ENCODE results near the gene B3GLCT. TPM values are rescaled to one million over a fixed set of nuclear protein-coding genes. Genes with fewer than 3 reads are reported as not detected.

B3GLCT gene
- polyA plus RNA-seq, 1 donor from 2014 or later: 6.0 TPM

DNA sequence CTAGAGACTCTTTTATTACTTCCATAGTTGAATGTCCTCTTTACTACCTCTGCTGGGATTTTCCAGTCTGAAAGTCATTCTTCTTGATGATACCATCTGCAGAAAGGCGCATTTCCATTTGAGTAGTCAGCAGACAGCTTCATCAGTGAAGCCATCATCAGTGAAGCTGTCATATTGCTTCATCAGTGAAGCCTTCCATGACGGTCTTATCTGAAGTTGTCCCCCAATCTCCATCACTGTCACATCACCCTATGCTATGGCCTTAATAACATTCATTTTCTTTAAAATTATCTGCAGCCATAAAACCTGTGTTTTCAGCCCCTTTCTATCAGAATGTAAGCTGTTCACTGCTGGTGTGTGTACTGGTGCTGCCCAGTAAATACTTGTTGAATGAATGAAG, 151.6 kb downstream of the B3GLCT start:
- Mint-ChIP-seq H3K27me3 (peaks cover 2% of the 10 kb centered on the region), H3K36me3 (no peaks in the 10 kb centered on the region), H3K9me3 (peaks cover 12 to 17% (median 15%) of the 10 kb centered on the region in 3 donors), H3K27ac (no peak overlapping the region), H3K4me3 (no peak overlapping the region), H3K4me1 (peaks cover 0 to 6% (median 0%) of the 10 kb centered on the region in 3 donors)

DNA sequence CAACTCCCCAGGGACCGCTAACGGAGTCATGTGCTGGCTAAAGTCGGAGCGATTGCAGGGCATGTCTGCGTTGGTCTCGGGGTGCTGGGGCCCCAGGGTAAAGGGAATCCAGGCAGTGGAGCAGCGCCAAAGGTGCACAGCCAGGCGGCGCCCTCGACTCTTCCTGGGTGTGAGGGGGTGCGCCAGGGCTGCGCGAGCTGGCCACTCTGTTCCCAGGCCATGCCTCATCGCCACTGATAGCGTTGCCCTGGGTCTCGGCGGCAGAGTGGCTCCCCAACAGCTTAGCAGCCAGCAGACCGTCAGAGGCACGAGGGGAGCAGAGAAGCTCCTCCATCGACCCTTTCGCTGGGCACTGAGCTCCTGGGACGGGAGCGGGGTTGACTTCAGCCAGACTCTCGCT, 152.7 kb downstream of the B3GLCT start:
- Mint-ChIP-seq H3K4me1 (peaks cover 0 to 6% (median 0%) of the 10 kb centered on the region in 3 donors), H3K36me3 (no peaks in the 10 kb centered on the region), H3K27me3 (peaks cover 2% of the 10 kb centered on the region)

DNA sequence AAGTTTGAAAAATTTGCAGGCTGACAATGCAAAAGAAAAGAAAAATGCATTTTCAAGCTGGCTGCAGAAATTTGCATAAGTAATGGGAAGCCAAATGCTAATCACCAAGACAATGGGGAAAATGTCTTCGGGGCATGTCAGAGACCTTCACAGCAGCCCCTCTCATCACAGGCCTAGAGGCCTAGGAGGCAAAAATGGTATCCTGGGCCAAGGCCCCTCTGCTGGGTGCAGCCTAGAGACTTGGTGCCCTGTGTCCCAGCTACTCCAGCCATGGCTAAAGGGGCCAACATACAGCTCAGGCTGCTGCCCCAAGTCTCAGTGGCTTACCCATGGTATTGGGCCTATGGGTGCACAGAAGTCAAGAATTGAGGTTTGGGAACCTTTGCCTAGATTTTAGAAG, 155.2 kb downstream of the B3GLCT start:
- Mint-ChIP-seq H3K27ac (no peak overlapping the region), H3K4me1 (peaks cover 0 to 6% (median 0%) of the 10 kb centered on the region in 3 donors), H3K9me3 (peaks cover 11 to 21% (median 14%) of the 10 kb centered on the region in 3 donors)

More for the DNA sequence above, 152.7 kb downstream of the B3GLCT start:
- Mint-ChIP-seq H3K9me3 (peaks cover 11 to 21% (median 15%) of the 10 kb centered on the region in 3 donors), H3K27ac (no peak overlapping the region), H3K4me3 (peak overlapping the region in 1 of 4 donors; percentile 68)

DNA sequence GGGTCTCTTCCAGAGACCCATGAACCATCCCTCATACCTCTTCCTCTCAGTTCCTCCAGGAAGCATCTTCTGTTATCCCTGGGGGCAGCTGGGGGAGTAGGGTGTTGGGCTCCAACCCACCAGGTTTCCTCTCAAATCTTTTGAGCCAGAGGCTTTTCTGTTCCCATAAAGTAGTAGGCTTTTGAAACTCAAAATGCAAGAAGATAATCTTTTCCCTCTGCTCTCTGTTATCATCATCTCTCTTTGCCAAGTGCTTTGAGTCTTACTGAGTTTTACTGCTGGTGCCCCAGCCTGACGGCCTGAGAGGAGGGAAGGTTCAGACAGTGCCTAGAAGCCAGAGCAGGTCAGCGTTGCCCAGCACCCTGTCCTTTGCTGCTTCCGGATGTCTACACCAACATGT, 157.2 kb downstream of the B3GLCT start:
- Mint-ChIP-seq H3K27ac (peak overlapping the region in 1 of 3 donors; percentile 21), H3K36me3 (no peaks in the 10 kb centered on the region), H3K27me3 (peaks cover 2% of the 10 kb centered on the region), H3K9me3 (peaks cover 11 to 21% (median 14%) of the 10 kb centered on the region in 3 donors), H3K4me3 (no peak overlapping the region), H3K4me1 (peaks cover 0 to 4% (median 0%) of the 10 kb centered on the region in 3 donors)

More for the DNA sequence above, 155.2 kb downstream of the B3GLCT start:
- Mint-ChIP-seq H3K36me3 (no peaks in the 10 kb centered on the region), H3K4me3 (no peak overlapping the region), H3K27me3 (peaks cover 2% of the 10 kb centered on the region)

DNA sequence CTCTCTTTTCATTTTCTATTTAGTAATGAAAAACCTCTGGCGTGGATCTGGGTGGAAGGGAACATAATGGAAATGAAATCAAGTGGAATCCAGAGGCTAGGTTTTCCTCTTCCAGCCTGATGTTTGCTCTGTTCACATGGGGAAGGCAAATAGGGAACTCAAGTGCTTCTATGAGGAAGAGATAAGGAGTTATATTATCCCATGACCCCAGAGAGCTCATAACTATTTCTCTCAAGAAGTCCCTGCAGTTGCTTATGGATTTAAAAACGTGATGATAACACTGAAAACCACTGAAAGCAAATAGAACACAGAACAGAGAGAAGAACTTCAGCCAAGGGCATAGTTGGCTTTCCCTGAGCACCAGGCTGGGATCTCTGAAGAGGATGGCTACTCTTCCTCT, 157.8 kb downstream of the B3GLCT start:
- H3K27ac Mint-ChIP-seq: no peak overlapping the region
- H3K27me3 Mint-ChIP-seq: peaks cover 2% of the 10 kb centered on the region
- H3K4me3 Mint-ChIP-seq: no peak overlapping the region
- H3K36me3 Mint-ChIP-seq: peaks cover under 1% of the 10 kb centered on the region
- H3K4me1 Mint-ChIP-seq: peaks cover 0 to 4% (median 0%) of the 10 kb centered on the region in 3 donors
- peaks cover 11 to 21% (median 14%) of the 10 kb centered on the region in 3 donors for H3K9me3 Mint-ChIP-seq

DNA sequence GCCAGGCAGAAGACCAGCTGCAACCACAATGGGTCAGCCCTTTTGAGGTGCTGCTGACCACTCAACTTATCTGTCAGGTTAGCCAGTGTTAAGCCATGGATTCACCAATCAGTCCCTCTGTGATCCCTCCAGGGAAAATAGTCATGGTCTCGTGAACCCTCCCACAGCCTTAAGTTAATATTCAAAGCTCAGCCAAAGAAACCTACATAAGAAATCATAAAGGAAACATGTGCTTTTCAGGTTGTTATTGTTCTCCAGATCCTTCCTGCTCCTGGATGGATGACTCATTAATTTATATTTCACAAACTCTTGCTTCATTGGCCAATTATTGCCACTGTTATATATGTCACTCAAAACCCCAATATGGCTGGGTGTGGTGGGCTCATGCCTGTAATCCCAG, 161.9 kb downstream of the B3GLCT start:
- Mint-ChIP-seq H3K4me1 (peaks cover 0 to 3% (median 0%) of the 10 kb centered on the region in 3 donors), H3K9me3 (peaks cover 2 to 10% (median 6%) of the 10 kb centered on the region in 3 donors), H3K27ac (no peak overlapping the region), H3K4me3 (no peak overlapping the region), H3K27me3 (no peaks in the 10 kb centered on the region), H3K36me3 (peaks cover 4% of the 10 kb centered on the region)

DNA sequence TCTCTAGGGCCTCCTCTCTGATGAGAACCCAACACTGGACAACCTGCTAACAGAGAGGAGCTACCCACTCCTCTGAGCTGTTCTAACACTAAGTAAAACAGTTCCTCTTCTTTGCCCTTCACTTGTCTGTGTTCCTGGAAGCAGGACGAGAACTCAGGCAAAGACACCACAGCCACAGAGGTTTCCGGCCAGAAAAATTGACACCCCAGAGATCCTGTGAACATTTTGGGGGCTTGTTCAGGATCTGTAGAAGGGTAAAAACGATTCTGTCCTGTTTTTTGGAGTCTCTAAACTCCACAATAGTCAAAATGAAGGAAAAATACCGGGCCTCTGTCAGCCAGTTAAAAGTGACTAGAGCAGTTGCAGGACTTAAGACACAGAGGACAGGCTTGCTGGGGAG, 165.9 kb downstream of the B3GLCT start:
- H3K27me3 Mint-ChIP-seq: no peaks in the 10 kb centered on the region
- H3K36me3 Mint-ChIP-seq: peaks cover 4% of the 10 kb centered on the region
- no peak overlapping the region for H3K4me3 Mint-ChIP-seq
- peaks cover 0 to 1% (median 0%) of the 10 kb centered on the region in 3 donors for H3K4me1 Mint-ChIP-seq
- no peak overlapping the region for H3K27ac Mint-ChIP-seq
- H3K9me3 Mint-ChIP-seq: peaks cover 4 to 12% (median 10%) of the 10 kb centered on the region in 3 donors

DNA sequence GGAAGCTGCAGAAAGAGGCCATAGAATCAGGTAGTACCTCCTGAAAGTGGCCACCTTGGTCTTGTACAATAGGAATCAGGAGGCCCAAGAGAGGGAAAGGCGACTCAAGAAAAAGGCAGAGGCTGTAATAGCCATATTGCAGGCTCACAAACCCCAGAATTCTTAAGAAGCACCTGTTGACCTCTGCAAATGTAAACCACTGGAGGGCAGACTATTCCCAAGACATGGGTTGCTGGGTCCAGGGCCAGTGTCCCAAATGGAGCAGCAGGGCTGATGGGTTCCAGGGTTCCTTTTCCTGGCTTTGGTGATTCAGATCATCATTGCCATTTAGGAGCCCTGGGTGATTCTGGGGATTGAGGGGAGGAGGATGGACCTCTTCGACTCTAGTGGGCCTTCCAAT, 167.6 kb downstream of the B3GLCT start:
- peaks cover 0 to 1% (median 0%) of the 10 kb centered on the region in 3 donors for H3K4me1 Mint-ChIP-seq
- peaks cover 4 to 12% (median 10%) of the 10 kb centered on the region in 3 donors for H3K9me3 Mint-ChIP-seq
- no peak overlapping the region for H3K4me3 Mint-ChIP-seq
- peaks cover 4% of the 10 kb centered on the region for H3K36me3 Mint-ChIP-seq
- H3K27ac Mint-ChIP-seq: no peak overlapping the region
- H3K27me3 Mint-ChIP-seq: no peaks in the 10 kb centered on the region

DNA sequence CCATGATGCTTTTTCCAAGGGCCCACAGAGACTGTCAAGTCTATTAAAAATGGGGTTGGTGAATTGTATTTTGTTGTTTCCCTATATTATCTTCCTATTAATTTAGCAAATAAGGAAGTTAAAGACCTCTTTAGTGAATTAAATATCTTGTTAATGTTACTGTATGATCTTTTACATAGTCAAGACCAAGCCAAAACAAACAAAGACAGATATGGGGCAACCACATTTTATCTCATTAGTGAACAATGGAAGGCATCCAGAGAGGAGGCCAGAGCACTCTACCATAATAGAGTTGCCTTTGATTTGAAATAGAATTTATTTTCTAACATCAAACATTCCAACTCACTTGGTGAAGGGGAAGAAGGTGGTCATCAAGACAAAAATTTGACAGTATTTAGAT, 169.4 kb downstream of the B3GLCT start:
- no peak overlapping the region for H3K27ac Mint-ChIP-seq
- no peaks in the 10 kb centered on the region for H3K4me1 Mint-ChIP-seq
- no peaks in the 10 kb centered on the region for H3K36me3 Mint-ChIP-seq
- no peaks in the 10 kb centered on the region for H3K27me3 Mint-ChIP-seq
- peaks cover 4 to 12% (median 10%) of the 10 kb centered on the region in 3 donors for H3K9me3 Mint-ChIP-seq
- H3K4me3 Mint-ChIP-seq: no peak overlapping the region

DNA sequence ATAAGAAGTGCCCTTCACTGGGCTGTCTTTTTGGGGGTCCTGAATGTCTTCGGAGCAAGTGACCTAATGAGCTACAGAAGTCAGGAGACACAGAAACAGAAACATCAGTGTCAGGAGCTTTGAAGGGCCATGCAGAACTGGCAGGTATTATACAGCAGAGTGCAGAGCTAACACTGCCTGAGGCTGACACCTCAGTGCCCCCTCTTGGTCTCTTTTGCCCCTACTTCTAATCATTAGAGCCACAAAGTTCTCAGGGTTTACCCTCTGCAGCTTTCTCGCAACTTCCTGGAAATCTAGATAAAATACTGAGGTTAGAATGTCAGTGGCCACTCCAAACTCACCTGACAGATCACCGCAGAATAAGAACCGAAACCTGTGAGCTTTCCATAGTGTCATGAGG, 172.7 kb downstream of the B3GLCT start:
- no peaks in the 10 kb centered on the region for H3K9me3 Mint-ChIP-seq
- peaks cover 0 to under 1% (median 0%) of the 10 kb centered on the region in 3 donors for H3K4me1 Mint-ChIP-seq
- H3K4me3 Mint-ChIP-seq: no peak overlapping the region
- H3K27me3 Mint-ChIP-seq: no peaks in the 10 kb centered on the region
- no peaks in the 10 kb centered on the region for H3K36me3 Mint-ChIP-seq
- H3K27ac Mint-ChIP-seq: no peak overlapping the region

DNA sequence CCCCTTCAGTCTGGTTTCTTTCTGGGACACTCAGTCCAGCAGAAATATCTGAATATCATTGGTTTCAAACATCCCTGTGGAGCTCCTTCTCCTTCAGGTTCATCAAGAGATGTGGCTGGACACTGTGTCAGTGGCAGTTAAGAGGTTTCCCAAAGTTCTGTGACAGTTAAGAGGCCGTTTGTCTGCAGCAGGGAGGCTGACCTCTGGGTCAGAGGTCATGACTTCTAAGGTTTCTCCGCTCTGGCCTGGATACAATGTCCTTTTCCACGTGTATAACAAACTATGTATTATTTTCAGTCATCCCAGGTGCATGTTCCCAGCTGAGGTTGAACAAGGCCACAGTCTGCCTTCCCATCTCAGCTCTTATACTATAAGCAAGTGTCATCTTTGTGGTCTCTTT, 174.9 kb downstream of the B3GLCT start:
- no peaks in the 10 kb centered on the region for H3K36me3 Mint-ChIP-seq
- no peak overlapping the region for H3K27ac Mint-ChIP-seq
- no peaks in the 10 kb centered on the region for H3K27me3 Mint-ChIP-seq
- H3K4me1 Mint-ChIP-seq: peaks cover 7 to 15% (median 11%) of the 10 kb centered on the region in 3 donors
- no peak overlapping the region for H3K4me3 Mint-ChIP-seq
- no peaks in the 10 kb centered on the region for H3K9me3 Mint-ChIP-seq

DNA sequence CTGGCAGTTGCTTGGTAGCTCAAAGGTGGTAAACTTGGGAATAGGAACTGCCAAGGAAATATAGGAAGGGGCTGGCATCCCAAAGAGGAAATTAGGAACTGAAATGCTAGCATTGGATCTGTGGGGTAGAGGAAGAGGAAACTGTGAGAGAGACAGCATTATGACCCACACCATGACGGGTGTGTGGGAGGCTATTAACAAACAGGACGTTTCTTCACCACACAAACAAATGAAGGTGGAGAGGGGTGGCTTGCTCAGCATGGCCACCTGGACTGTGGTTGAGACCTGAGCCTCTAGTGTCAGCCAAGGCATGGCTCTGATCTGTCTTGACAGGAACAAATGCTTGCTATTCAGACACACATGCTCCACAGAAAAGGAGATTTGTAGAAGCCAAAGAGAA, 178.2 kb downstream of the B3GLCT start:
- peaks cover 12 to 20% (median 15%) of the 10 kb centered on the region in 3 donors for H3K4me1 Mint-ChIP-seq
- H3K4me3 Mint-ChIP-seq: peak overlapping the region in 2 of 4 donors; percentile 25 to 53
- H3K27ac Mint-ChIP-seq: peak overlapping the region in 1 of 3 donors; percentile 1
- no peaks in the 10 kb centered on the region for H3K27me3 Mint-ChIP-seq
- H3K9me3 Mint-ChIP-seq: peaks cover 0 to 3% (median 0%) of the 10 kb centered on the region in 3 donors
- H3K36me3 Mint-ChIP-seq: no peaks in the 10 kb centered on the region

DNA sequence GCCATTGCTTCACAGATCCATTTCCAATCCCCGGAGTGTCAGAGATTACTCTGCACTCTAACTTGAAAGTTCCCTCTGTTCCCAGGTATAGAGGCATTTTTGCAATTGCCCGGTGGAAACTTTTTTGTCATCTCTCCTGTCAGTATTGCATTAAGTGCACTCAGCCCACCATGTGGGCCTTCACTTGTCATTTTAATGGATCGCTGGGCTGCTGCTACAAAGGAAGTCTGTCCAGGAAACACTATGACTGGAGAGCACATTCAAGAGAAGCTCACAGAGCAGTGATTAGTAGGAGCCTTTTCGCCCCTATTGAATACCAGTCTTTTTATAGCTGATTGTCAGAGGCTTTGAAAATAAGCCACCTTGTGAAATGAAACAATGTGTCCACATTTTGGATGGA, 180.9 kb downstream of the B3GLCT start:
- Mint-ChIP-seq H3K36me3 (no peaks in the 10 kb centered on the region), H3K4me1 (peaks cover 12 to 20% (median 15%) of the 10 kb centered on the region in 3 donors), H3K4me3 (peak overlapping the region in 2 of 4 donors; percentile 43 to 70), H3K9me3 (peaks cover 0 to 5% (median 0%) of the 10 kb centered on the region in 3 donors), H3K27ac (no peak overlapping the region), H3K27me3 (no peaks in the 10 kb centered on the region)
